ENCODE data around the gene UNCX. TPM values are rescaled to one million over a fixed set of nuclear protein-coding genes. Genes with fewer than 3 reads are reported as not detected.

UNCX gene
- total and polyA plus RNA-seq, 9 of the 15 experiments (the other 6 are each of a cell fraction or from before 2014, with no cell fraction given), result not detected

GRCh38 chr7:1263391-1263951 lies 30.8 kb downstream of the UNCX start (continued):
- no peak for TF ChIP-seq BRCA1 (IDR thresholded peaks at IDR 0.05)
- no peak for TF ChIP-seq BRCA1 (CRISPR knock-in tag; IDR thresholded peaks at IDR 0.05)
- TF ChIP-seq HDAC8 (tag; IDR thresholded peaks at IDR 0.05), result no peak
- no peak for TF ChIP-seq ZBTB5 (IDR thresholded peaks at IDR 0.05)

GRCh38 chr7:1264345-1265280 lies 31.9 kb downstream of the UNCX start:
- no peaks in the 10 kb centered on the region for H3K79me2 ChIP-seq (ENCODE audit: control insufficient read depth, insufficient read depth, low read length)
- peaks cover 28 to 78% of the 10 kb centered on the region in 2 experiments; a peak in 4 of 5 replicates for H3K27me3 ChIP-seq (ENCODE audit: control insufficient read depth in 2 of 2, insufficient read depth in 2 of 2, low read length in 2 of 2)
- WGBS (ENCODE audit: insufficient coverage, low coverage, missing lambda C conversion rate), result 1% methylated on average over 30 of the region's 30 CpGs
- in situ Hi-C loops (cut with MboI) (no loop called here), intact Hi-C loops (cut with micrococcal nuclease) (no loop called here)
- no peak overlapping the region for H3K27ac ChIP-seq (ENCODE audit: extremely low read depth, low read depth, low read length)
- no peak overlapping the region for H3K4me2 ChIP-seq (ENCODE audit: insufficient read depth, low read length)
- POLR2A ChIA-PET, result interaction anchor here (0.6 kb wide), 1 partner anchor 139 kb away, joined by 3 read pairs; no protein-coding TSS in a partner anchor
- peaks cover 0 to 24% of the 10 kb centered on the region in 2 experiments; a peak in 1 of 5 replicates for H3K4me1 ChIP-seq (replicated peaks in 1 of 2; ENCODE audit: control insufficient read depth in 2 of 2, insufficient read depth in 2 of 2, low read length in 2 of 2)
- no peaks in the 10 kb centered on the region for H3K9me1 ChIP-seq (ENCODE audit: control insufficient read depth, insufficient read depth, low read length)
- no TSS peak for BruUV-seq (replicated peaks)
- H2AFZ ChIP-seq (ENCODE audit: low read depth, low read length), result no peak overlapping the region
- no peak overlapping the region for H3K4me3 ChIP-seq
- H3K9me3 ChIP-seq (replicated peaks; ENCODE audit: control insufficient read depth, insufficient read depth, low read depth, low read length), result no peaks in the 10 kb centered on the region
- H4K20me1 ChIP-seq (replicated peaks; ENCODE audit: control insufficient read depth, insufficient read depth, low read length), result 0 out of 2 replicates have a peak, but pooled peaks cover 4% of the 10 kb centered on the region
- no peak for FAIRE-seq
- DNase-seq (ENCODE audit: extremely low read depth in 1 of 4, low spot score in 3 of 4), result no peak
- H3K9ac ChIP-seq (ENCODE audit: insufficient read depth in 1 of 2, low read depth in 2 of 2, low read length in 2 of 2), result no peak overlapping the region
- CTCF ChIA-PET (ENCODE audit: low intra/inter-chr PET ratio), result interaction anchor here (0.7 kb wide), 1 partner anchor 313 kb away, joined by 3 read pairs; no protein-coding TSS in a partner anchor
- ATAC-seq, result no peak
- H3K36me3 ChIP-seq (ENCODE audit: control insufficient read depth, insufficient read depth, low read length), result no peaks in the 10 kb centered on the region
- TF ChIP-seq RAD21 (CRISPR knock-in tag; conservative IDR thresholded peaks at IDR 0.05 in 1 of 2, IDR thresholded peaks at IDR 0.05 in 1 of 2), result no peak
- TF ChIP-seq TGIF2 (CRISPR knock-in tag; IDR thresholded peaks at IDR 0.05), result no peak
- no peak for TF ChIP-seq MTA1 (IDR thresholded peaks at IDR 0.05; ENCODE audit: borderline replicate concordance)
- no peak for TF ChIP-seq ZNF507 (tag; conservative IDR thresholded peaks at IDR 0.05)
- TF ChIP-seq STAT5A (IDR thresholded peaks at IDR 0.05; ENCODE audit: borderline replicate concordance, low read length), result no peak
- TF ChIP-seq SIN3B (IDR thresholded peaks at IDR 0.05; ENCODE audit: low read depth), result no peak
- TF ChIP-seq CBX8 (IDR thresholded peaks at IDR 0.05; ENCODE audit: borderline replicate concordance, extremely low read depth, low read depth, low read length, poor library complexity, severe bottlenecking), result no peak
- no peak for TF ChIP-seq ZKSCAN3 (CRISPR knock-in tag; IDR thresholded peaks at IDR 0.05)
- TF ChIP-seq GTF3C2 (IDR thresholded peaks at IDR 0.05; ENCODE audit: borderline replicate concordance, extremely low read depth, insufficient read length), result no peak
